Limb (tissue), 2 donors: ENCODE measurements around the gene ASTN2.

ENCODE experiments used
- DNase-seq, 2 donors: peaks; one replicate each; pipeline ENCODE4 v3.0.0-alpha.2; 2016; ENCODE audit errors: extremely low spot score in 2 of 2

The ASTN2 gene

DNA sequence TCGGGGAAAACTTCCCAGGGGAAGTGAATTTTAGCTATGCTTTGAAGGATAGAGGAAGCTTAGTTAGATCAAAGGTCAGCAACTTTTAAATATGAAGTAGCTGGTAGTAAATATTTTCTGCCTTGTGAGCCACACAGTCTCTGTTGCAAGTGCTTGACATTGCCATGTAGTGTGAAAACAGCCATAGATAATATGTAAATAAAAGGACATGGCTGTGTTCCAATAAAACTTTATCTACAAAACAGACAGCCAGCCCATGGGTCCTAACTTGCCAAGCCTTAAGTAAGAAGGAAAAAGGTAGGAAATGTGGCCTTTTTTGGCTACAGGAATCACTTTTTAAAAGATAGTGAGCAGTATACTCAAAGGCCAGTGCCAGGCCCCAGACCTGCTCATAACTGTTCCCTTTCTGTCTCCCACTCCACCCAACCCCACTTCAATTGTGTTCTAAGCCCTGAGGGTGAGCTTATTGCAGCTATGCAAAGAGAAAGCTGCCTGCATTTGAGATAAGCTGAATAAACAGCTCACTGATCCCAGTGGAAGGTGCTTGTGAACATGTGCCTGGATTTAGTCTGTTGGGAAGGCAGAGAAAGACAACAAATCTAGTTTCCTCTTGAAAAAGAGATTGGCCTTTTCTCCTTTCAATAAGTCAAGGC, 840.7 kb downstream of the ASTN2 start:
- DNase-seq, result no peak

DNA sequence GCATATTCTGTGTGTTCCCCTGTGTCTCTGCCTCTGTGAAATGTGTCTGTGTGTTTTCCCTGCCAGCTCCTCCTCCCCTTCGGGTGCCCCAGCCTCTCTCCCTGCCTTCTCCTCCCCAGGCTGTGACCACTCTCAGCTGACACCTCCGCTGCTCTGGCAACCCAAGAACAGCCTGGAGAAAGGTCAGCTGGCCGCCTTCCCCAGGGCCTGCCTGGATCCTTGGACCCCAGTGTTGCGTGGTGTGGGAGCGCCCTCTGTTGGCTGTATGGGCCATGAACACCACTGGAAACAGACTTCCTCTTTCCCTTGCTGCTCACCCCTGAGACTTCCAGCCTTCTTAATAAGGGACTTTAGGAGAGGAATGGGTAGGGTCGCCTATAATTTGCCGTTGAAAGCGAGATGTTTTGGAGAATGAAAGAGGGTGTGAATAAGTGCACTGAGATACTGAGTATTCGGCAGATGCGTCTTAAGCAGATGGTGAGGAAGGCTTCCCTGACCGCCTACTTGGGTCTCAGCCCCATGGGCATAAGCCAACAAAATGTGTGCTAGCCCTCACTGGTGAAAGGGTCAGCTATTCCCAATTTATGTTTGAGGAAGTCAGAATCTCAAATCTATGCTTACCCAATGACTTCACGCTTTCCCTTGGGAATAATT, 842.6 kb downstream of the ASTN2 start:
- DNase-seq, result peak; percentile 77 to 87

DNA sequence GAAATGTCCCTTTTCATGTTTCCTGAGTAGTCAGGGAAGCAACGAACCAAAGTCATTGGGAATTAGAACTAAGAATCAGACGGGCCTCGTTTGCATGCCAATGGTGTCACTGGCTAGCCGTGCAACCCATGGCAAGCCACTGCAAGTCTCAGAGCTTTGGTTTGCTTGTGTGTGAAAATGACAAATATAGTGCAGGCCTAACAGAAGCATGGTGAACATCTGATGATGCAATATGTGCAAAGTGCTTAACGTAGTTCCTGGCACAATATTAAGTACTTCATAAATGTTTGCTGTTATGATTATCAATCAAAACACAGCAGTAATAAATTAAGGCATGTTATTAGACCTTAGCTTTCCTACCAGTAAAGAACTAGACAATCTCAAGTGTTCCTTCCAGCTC, 845.7 kb downstream of the ASTN2 start:
- DNase-seq, result no peak

DNA sequence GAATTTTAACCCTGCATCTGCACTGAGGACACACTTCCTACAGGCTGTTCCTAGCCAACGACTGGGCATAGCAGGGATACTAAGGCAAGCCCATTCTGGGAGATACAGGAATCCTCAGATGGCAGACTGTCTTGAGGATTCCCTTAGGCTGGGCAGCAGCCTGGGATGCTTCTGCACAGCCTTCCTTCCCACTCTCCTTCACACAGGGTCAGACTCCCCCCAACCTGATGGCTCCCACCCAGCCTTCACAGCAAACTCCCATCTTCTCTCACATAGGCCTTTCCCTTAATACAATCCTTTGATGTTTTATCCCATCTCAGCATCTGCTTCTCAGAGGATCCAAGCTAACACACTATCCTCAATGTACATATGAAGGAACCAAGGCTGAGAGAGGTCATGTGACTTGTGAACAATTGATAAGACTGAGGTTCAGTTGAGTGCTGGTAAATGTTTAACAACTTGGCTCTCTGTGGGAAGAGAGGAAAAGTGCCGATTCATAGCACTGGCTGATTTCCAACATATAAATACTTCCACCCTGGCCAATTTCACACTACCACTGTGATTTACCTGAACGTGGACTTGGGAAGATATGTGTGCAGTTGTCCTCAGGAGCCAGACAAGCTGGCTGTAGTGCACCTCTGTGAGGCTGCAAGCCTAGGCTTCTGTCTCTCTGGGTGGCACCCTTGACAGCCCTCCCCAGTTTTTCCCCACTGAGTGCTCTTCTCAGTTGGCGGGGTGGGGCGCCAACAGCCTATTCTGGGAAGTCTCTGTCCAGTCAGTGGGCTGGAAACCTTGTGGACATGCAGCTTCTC, 848.0 kb downstream of the ASTN2 start:
- DNase-seq, result no peak

DNA sequence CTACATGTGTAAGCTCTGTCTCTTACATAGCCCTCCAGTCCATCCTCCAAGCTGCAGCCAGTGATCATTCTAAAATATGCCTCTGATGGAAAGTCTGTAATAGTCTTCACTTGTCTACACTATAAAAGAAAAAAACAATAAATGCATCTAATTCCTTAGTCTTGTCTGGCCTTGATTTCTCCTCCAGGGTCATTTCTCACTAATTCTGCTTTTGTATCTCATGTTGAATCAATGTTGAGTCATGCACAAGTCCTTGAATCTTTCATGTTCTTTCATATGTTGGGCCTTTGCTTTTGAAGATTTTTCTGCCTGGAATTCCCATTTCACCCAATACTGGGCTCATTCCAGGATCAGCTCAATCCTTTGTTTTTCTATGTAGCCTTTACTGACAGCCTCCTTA, 848.9 kb downstream of the ASTN2 start:
- DNase-seq, result no peak

DNA sequence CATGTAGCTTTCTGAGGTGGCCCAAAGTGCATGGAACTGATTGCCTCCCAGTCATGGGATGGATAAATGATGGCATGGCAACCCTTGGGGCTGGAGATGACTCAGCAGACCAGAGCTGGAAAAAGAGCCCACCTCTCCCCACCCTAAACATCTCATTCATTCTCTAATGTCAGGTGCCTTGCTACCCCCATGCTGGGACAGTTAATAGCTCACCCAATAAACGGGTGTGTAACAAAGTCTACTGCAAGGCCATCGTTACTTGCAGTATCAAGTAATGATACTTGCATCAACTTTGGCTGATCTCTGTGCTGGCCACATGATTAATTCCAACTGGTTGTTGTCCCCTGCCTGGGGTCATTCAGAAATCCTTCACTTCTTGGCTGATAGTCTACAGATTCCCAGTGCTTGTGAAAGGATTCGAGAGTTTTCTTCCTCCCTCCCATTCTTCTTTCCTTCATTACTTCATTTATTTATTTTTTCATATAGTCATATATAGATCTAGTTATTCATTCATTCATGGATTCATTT, 850.5 kb downstream of the ASTN2 start:
- DNase-seq, result no peak

DNA sequence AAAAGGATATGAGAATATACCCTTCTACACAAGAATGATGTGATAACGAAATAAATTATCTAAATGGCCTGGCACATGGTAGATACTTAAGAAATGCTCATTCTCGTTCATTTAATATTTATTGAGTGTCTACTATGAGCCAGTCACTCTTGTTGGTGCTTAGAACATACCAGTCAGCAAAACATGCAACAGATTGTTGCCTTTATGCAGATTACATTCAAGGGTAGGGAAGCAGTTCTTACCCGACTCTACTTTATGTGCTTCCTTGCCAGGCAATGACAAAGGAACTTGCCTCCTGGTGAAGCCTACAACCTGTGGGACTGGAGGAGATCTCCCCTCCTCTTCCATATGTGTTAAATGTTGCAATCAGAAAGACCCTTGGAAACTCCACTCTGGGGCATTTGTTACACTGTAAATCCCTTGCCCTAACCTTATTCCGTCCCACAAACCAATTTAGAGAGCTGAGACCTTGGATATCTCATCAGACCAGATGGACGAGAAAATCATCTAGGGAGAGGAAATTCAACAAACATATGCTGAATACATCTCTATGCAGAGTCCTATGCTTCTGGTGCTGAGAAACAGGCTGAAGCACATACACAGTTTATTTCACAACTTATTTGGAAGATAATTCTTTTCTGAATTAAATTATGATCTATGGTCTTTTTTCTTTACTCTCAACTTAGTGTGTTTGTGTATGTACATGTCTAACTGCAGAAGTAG, 855.9 kb downstream of the ASTN2 start:
- DNase-seq, result no peak

DNA sequence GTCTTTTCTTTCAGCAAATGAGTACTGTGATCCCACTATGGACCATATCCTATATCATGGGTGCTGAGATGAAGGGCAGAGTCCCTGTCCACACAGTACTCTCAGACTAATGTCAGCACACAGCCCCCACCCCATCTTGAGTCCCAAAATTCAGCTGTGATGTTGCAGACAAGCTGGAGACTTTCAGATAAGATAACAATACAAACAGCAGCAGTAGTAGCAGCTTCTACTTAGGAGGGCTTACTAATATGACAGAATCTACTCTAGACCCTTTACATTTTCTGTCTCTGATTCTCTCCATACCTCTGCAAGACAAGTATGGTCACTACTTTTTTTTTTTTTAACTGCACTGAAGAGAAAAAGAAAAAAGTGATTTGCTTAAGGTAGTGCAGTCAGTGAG, 856.8 kb downstream of the ASTN2 start:
- no peak for DNase-seq

DNA sequence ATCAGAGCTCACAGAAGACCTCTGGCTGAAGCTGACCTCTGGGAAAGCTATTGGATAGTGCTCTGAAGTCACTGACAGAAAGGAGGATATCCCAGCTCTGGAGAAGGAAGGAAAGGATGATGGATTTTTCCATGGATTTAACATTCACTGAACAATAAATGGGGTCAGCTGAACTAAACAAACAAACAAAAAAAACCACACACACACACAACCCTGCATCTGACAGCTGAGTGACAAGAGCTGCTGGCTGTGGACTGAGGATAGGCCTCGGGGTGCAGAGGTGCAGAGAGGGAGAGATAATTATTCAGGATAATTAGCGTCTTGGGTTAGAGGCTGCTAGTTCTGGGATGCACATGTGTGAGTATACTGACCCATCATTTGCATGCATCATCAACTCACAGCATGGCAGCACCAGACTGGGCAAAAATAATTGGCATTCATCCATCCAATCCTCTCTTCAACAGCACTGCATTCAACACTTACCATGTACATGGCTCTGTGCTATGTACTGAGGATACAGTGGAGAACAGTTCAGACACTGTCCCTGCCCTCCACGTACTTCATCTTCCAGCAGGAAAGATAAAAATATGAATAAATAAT, 859.2 kb downstream of the ASTN2 start:
- DNase-seq, result no peak

DNA sequence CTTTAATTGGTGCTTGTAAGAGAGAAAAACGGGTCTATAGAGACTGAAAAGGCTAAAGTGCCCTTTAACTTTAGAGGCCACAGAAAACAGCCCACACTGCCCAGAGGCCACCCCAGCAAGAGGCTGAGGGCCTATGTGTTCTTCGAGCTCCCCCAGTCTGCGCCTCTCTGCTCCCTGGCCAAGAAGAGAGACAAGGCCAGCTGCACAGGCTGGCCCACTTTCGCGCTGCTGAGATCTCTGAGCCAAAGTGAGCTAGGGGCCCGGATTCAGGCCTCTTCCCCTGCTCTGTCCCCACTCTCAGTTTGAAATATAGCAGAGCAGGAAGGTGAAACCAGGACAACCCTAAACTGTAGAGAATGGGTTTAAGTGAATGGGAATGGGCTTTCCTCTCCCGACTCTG, 859.7 kb downstream of the ASTN2 start:
- DNase-seq, result peak; percentile 45 to 46

DNA sequence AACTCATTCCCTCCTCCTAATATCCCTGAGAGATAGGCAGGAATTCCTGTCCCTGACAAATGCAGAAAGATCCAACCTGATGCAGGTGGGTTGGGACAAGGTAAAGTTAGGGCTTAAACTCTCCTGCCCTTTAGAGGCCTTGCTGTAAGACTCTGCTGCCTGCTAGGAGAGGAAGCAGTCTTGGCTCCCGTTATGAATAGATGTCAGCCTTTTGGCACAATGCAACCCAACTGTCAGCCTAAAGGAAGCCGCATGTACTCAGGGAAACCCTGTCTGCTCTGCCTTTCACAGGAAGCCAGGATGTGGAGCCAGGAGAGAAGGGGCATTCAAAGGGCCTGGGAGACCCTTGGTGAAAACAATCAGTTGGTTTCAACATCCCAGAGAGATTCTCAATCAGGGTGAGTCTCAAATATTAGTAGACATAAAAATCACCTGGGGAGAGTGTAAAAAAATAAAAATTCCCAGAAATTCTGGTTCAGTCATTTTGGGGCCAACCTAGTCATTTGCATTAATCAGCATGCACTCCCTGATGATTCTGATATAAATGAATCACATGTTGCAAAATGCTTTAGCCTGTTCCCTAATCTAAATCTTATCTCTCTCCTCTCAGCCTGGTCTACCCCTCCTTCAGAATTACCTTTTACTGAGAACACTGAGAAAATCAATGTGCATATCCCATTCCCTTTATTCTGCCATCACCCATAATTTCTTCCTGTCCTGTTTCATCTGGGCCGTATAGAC, 864.0 kb downstream of the ASTN2 start:
- DNase-seq, result no peak

DNA sequence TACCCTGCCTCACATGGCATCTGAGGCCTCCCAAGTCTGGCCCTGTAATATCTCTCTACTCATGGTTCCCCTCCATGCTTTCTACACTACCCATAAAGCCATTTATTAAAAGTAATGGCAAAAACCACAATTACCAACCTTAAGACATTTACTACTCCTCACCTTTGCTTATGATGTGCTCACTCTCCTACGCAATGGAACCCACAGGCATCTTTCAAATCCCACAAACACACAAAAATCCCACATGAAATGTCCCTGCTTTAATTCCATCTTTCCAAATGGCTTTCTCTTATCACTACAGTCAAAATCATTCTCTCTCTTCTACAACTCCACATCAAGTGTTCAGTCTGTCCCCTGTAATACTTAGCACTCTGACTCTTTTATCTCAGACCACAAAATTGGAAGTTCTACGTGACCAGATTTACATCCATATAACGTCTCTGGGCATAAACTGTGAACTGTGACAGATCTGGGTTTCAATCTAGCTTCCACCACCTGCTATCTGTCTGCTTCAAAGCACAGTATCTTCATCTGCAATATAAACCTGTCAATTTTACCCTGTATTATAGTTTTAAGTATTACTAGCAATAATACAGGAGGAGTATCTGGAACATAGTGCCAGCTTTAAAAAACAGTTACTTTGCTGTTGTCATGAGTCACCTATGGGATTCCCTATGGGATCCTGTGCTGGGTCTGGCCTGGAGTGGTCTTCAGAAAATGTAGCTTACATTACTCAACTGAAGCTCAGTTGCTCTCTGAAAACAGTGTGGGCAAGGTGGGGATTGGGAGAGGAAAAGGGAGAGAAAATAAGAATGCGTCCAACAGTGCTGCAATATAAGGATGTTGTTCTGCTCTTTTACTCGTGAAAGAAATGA, 864.8 kb downstream of the ASTN2 start:
- DNase-seq, result no peak

DNA sequence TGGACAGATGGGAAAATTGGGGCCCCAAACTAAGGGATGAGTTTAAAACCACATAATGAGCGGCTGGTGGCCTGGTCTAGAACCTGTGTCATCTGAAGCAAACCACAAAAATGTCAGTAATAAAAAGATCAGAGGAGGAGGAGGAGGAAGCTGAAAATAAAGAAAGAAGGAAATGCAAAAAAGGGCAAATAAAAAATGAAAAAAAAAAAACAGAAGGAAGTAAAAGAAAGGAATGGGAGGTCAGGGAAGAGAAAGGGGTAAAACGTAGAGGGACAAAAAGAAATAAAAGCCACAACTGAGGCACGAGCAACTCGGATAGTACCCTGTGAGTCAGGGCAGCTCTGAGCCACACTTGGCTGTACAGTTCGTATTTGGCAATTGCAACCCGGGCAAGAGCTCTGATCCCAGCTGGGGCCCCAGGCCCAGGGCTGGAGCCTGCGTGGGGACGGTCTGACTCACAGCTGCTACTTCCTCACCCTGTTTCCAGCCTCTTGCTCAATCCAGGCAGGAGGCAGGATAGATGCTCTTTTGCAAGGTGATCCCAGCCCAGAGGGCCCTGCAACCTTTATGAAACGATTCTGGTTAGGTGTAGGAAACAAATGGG, 865.7 kb downstream of the ASTN2 start:
- DNase-seq, result peak in 1 of 2 donors; percentile 30

DNA sequence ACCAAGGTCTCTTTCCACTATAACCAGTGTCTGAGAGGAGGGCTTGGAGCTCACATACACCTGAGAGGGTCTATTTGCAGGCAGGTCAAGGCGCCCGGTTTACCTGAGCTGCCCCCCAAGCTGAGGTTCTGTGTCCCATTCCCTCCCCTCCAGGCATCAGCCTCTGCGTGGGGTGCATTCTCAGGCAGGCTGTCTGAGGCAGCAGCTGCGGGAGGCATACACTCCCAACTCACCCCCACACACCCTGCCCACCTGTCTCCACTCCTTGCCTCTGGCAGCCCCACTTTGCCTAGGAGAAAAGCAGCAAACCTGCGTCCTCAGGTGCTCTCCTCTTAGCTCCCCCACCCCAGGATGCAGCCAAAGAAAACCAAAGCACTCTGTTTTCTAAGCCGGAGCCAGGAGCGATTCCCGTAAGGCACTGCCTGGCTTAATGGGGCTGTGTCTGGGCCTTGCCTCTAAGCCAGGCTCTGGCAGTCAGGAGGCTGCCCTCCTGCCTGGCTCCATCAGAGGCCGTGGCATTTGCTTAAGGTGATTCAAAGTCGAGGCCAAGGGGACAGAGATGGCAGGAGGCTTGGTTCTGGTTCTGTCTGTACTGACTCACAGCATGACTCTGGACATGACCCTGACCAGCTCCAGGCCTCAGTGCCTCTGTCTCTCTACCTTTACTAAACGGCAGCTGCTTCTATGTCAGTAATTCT, 867.0 kb downstream of the ASTN2 start:
- peak in 1 of 2 donors; percentile 38 for DNase-seq

DNA sequence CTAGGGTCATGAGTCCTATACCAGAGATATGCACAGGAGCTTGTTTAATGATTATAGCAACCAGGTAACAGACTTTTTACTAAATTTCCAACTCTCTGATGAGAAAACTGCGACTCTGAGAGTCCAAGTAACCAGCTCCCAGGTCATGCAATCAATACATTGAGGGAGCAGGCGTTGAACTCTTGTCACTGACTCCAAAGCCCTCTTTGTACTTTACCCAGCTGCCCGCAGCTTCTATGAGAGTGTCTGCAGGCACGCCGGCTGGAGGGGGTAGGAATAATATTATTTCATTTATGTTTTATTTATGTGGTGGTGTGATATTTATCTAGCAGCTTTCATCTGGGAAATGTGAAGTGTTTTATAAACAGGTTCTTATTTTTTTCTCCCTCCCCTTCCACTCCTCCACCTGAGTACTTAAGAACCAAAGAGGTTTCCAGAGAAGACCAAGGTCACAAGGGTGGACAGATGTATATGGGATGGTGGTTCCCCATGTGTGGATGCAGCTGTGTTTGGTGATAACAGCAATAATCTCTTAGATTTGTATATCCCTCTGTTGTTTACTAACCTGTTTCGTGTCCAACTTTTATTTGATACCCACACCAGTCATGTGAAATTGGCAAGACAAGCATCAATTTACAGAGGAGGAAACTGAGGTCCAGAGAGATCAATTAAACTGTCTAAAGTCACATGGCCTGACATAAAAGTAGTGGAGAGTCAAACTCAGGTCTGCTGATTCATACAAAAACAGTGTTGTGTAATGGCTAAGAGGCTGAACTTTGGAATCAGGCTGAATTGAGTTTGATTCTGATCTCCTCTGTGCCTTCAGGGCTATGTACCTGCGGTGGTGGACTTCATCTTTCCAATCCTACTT, 867.9 kb downstream of the ASTN2 start:
- no peak for DNase-seq

DNA sequence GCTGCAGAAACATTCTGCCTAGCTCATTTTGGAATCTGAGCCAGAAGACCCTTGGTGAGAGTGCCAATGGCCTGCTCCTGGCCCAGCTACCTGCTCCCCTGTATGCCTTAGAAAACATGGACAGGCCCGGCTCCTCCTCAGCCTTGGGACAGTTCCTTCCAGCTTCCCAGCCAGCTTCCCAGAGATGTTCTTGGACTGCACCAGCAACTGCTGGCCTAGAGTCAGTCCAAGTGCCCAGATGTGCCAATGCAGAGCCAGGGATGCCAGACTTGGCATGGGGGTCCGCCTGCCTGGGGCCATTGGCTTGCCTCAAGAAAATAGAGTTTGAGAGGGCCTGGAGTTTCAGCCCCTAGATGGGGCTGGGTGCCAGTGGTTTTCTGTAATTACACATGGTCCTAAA, 870.0 kb downstream of the ASTN2 start:
- no peak for DNase-seq

DNA sequence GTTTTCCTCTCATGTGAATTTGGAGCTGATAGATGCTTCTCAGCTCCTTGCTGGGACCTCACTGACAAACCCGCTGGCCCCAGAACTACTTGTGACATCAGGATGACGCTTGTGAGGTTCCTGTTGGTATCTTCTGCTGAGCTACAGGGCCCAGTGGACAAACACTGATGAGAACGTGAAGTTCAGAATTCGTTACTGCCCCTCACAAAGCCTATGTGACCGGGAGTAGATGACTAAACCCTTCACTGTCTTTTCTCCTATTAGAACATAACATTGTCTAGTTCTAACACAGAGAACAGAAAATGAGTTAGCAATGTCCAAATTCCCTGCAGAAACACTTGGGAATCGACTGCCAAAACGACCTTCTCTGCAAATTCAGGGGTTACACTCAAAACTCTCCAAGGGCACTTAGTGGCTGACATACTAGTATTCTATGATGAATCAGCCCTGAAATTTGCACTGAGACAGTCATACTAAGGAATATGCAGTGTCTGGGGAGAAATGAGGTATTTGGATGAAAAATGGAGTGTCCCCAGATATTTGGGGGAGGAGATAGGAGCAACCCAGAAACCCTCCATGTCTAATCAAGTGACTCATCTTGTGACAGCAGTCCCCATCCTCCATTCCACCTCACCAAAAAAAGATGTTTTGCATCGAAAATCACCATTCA, 871.0 kb downstream of the ASTN2 start:
- no peak for DNase-seq
